A673 (cell line): ENCODE measurements around the gene PMEPA1. TPM values are rescaled to one million over a fixed set of nuclear protein-coding genes. Genes with fewer than 3 reads are reported as not detected.
A peak's percentile ranks its signal among the peaks of the same experiment; 100 is the strongest.

ENCODE experiments used
- BruUV-seq: library from RNA; stranded (reverse); fragments of 400-500 nt; replicated peaks from 2 replicates; lab custom pipeline; 2021; lab: Mats Ljungman, UMichigan
- CTCF ChIA-PET: fragments of 300-600 bp; sonication (Branson Sonifier 250); formaldehyde crosslinking; loops from one replicate; lab custom pipeline; 2022; ENCODE audit warnings: antibody characterized with exemption; lab: Charles Lee
- POLR2A ChIA-PET: fragments of 300-600 bp; sonication (Branson Sonifier 250); formaldehyde crosslinking; loops from one replicate; lab custom pipeline; 2022; ENCODE audit warnings: antibody characterized with exemption; ENCODE audit not compliant: low non-redundant PET; lab: Charles Lee
- DNase-seq: peaks from one replicate; pipeline ENCODE4 v3.0.0-alpha.2; 2015; ENCODE audit warnings: low spot score
- H3K27ac ChIP-seq: fragments of 200-600 bp; sonication (generic); 2 replicates; pipeline ENCODE4 v1.5.1; 2016; ENCODE audit warnings: mixed run types, low read depth, mild to moderate bottlenecking, mixed read lengths, antibody characterized with exemption, low read length; ENCODE audit not compliant: poor library complexity, severe bottlenecking
- H3K27me3 ChIP-seq: fragments of 200-600 bp; sonication (generic); replicated peaks from 2 replicates; pipeline ENCODE4 v1.6.1; 2017; ENCODE audit warnings: mixed run types, low read depth, mild to moderate bottlenecking, mixed read lengths, antibody characterized with exemption, low read length; ENCODE audit not compliant: insufficient read depth, poor library complexity
- H3K36me3 ChIP-seq: fragments of 200-600 bp; sonication (generic); 2 replicates; pipeline ENCODE4 v1.6.1; 2016; ENCODE audit warnings: mixed run types, mild to moderate bottlenecking, mixed read lengths, antibody characterized with exemption, low read length; ENCODE audit not compliant: insufficient read depth, poor library complexity, severe bottlenecking
- H3K4me1 ChIP-seq: fragments of 200-600 bp; sonication (generic); 2 replicates; pipeline ENCODE4 v1.6.1; 2017; ENCODE audit warnings: mixed run types, mild to moderate bottlenecking, mixed read lengths, antibody characterized with exemption, low read length; ENCODE audit not compliant: insufficient read depth, poor library complexity, severe bottlenecking
- H3K4me3 ChIP-seq: fragments of 200-600 bp; sonication (generic); 2 replicates; pipeline ENCODE4 v1.5.1; 2016; ENCODE audit warnings: low read depth, mixed run types, mild to moderate bottlenecking, mixed read lengths, low read length; ENCODE audit not compliant: poor library complexity, severe bottlenecking
- H3K9me3 ChIP-seq: fragments of 200-600 bp; sonication (generic); 2 replicates; pipeline ENCODE4 v1.6.1; 2016; ENCODE audit warnings: mixed run types, low read depth, mild to moderate bottlenecking, mixed read lengths, antibody characterized with exemption, low read length; ENCODE audit not compliant: poor library complexity, severe bottlenecking
- CTCF ChIP-seq: fragments of 300-800, 200-600 bp; sonication (generic); conservative IDR thresholded peaks from 2 replicates; pipeline ENCODE4 v1.5.1; 2017; ENCODE audit warnings: low read depth, mild to moderate bottlenecking, antibody characterized with exemption, low read length, moderate library complexity, mixed read lengths
- EZH2 ChIP-seq: fragments of 200-600 bp; sonication (generic); IDR thresholded peaks from 2 replicates; pipeline ENCODE4 v1.6.1; 2017; ENCODE audit warnings: borderline replicate concordance, low read depth, mild to moderate bottlenecking, mixed read lengths, antibody characterized with exemption, low read length; ENCODE audit not compliant: poor library complexity, severe bottlenecking
- intact Hi-C: fragments of 100-400 bp; cut with micrococcal nuclease; formaldehyde crosslinking; loops from one replicate; pipeline ENCODE4 v1.10.0; 2022; ENCODE audit not compliant: unreplicated experiment
- total RNA-seq: library from RNA; stranded (reverse); gene quantifications from 2 replicates; pipeline ENCODE4 v1.2.3, GENCODE V29; 2021

PMEPA1 gene
- total RNA-seq, 1 experiment from 2014 or later, result 9.7 TPM

DNA sequence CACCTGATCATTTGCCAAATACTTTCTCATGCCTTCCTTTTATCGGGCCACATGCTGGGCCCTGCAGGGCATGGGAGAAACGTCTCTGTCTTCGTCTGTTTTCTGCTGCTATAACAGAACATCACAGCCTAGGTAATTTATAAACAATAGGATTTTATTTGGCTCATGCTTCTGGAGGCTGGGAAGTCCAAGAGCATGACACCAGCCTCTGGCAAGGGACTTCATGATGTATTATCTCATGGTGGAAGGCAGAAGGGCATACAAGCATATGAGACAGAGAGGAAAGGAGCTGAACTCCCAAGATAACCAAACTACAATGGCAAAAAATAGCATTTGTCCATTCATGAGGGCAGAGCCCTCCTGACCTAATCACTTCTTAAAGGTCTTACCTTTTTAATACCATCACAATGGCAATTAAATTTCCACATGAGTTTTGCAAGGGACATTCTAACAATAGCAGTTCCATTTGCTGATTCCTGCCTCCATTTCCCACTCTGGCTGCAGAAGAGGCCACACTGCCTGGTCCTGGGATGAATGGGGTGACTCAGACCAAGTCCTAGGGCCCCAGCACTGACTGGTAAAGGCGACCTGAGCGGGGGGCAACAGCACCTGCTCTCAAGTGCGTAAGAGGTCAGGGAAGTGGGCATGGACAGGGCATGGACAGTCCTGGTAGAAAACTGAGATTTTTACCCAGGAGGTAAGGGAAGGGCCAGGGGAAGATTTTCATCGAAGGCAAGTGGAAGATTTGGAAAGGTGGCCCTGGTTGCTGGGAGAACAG lies 84.4 kb downstream of the PMEPA1 start:
- intact Hi-C loops, result loop anchor here (10.0 kb wide), 1 partner anchor 549 kb away; no protein-coding TSS in a partner anchor
- no TSS peak for BruUV-seq

GRCh38 chr20:57624124-57624523 lies 85.7 kb downstream of the PMEPA1 start:
- Histone ChIP-seq H3K27me3 (no peaks in the 10 kb centered on the region), H3K4me3 (no peak overlapping the region), H3K27ac (no peak overlapping the region), H3K9me3 (no peaks in the 10 kb centered on the region), H3K4me1 (no peaks in the 10 kb centered on the region), H3K36me3 (no peaks in the 10 kb centered on the region)
- intact Hi-C loops, result loop anchor here (10.0 kb wide), 1 partner anchor 551 kb away; no protein-coding TSS in a partner anchor
- ChIA-PET CTCF (no interaction called here), POLR2A (no interaction called here)
- TF ChIP-seq CTCF, result no peak
- no peak for TF ChIP-seq EZH2
- no peak for DNase-seq
- no TSS peak for BruUV-seq

More for the DNA sequence above, 84.4 kb downstream of the PMEPA1 start:
- no peaks in the 10 kb centered on the region for H3K36me3 ChIP-seq
- H3K4me3 ChIP-seq, result no peak overlapping the region
- ChIA-PET CTCF (no interaction called here), POLR2A (no interaction called here)
- no peak overlapping the region for H3K27ac ChIP-seq
- no peak for DNase-seq
- no peaks in the 10 kb centered on the region for H3K4me1 ChIP-seq
- H3K27me3 ChIP-seq, result no peaks in the 10 kb centered on the region
- H3K9me3 ChIP-seq, result no peaks in the 10 kb centered on the region
- TF ChIP-seq CTCF, result no peak
- no peak for TF ChIP-seq EZH2

GRCh38 chr20:57622579-57623381 lies 87.0 kb downstream of the PMEPA1 start:
- BruUV-seq, result no TSS peak
- DNase-seq, result peak; percentile 50
- TF ChIP-seq CTCF (peak; percentile 68), EZH2 (no peak)
- ChIA-PET CTCF (interaction anchor here (0.7 to 0.9 kb wide), 3 partner anchors 9 to 559 kb away, joined by 3 to 9 read pairs (median 6); no protein-coding TSS in a partner anchor), POLR2A (no interaction called here)
- H3K27ac ChIP-seq, result no peak overlapping the region
- no peaks in the 10 kb centered on the region for H3K4me1 ChIP-seq
- intact Hi-C loops, result loop anchor here (10.0 kb wide), 1 partner anchor 552 kb away; no protein-coding TSS in a partner anchor
- H3K36me3 ChIP-seq, result no peaks in the 10 kb centered on the region
- no peaks in the 10 kb centered on the region for H3K9me3 ChIP-seq
- H3K4me3 ChIP-seq, result no peak overlapping the region
- no peaks in the 10 kb centered on the region for H3K27me3 ChIP-seq
